MV-4-11 (cell line): ENCODE measurements around the gene LEMD2.
"Not testable (repeated sequence)": the region's sequence is repeated elsewhere in the genome, so short reads cannot be mapped to it uniquely, and the experiment has no call there.

Source experiments
- DNase-seq: peaks from one replicate; lab custom pipeline; 2025; lab: John Stamatoyannopoulos, UW

Gene LEMD2

GRCh38 chr6:33788694-33789549, at the start of gene LEMD2:
Gene LEMD2 (minus strand): TSS chr6:33789130. CDS start chr6:33789116, 14 bp downstream.
- DNase-seq: peak; percentile 83

DNA sequence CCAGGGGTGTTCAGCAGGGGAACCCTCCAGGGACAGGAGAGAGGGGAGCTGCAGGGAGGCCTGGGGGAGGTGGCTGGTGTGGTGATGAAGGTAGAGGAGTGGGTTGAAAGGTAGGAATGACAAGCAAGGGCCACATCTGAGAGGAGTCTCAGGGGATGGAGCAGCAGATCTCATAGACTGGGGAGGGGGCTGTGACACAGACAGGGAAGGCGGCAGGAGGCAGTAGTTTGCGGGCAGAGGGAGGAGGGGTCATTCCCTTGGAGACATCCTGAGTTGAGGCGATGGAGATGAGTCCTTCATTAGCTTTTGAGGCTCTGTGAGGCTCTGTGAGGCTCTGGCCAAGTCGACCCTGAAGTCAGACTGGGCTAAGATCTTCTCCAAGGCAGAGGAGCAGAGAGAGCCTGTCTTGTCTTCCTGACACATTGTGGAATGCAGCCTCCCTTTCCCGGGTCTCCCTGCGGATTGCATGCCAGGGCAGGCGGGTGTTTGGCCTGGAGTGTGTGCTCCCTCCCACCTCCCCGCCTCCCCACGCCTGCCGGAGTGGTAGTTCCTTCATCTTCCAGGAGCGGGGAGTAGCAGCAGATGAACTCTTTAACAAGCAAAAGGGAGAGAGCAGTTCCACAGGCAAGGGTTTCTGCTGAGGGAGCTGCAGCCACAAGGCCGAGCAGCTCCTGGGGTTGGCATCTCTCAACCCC, 49.2 kb upstream of the LEMD2 start:
- no peak for DNase-seq

DNA sequence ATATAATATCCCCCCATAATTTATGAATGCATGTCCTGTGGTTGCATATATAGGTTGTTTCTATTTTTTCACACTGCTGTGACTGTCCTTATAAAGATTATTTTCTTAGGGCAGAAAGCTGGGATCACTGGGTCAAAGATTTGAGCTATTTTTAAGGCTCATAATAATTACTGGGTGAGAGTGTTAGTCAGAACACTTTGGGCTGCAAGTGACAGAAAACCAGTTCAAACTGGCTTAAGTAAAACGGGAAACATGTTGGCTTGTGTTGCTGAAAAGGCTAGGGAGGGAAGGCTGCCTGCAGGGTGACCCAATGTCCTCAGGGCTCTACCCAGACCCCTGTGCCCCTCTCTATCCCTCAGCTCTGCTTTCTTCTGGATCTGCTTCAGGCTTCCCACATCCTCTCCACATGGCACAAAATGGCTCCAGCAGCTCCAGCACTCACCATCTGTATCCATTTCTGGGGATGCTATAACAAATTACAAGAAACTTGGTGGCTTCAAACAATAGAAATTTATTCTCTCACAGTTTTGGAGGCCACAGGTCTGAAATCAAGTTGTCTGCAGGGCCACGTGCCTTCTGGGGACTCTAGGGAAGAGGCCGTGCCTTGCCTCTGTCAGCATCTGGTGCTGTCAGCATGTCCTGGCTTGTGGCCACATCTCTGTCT, 48.0 kb upstream of the LEMD2 start:
- peak; percentile 24 for DNase-seq

DNA sequence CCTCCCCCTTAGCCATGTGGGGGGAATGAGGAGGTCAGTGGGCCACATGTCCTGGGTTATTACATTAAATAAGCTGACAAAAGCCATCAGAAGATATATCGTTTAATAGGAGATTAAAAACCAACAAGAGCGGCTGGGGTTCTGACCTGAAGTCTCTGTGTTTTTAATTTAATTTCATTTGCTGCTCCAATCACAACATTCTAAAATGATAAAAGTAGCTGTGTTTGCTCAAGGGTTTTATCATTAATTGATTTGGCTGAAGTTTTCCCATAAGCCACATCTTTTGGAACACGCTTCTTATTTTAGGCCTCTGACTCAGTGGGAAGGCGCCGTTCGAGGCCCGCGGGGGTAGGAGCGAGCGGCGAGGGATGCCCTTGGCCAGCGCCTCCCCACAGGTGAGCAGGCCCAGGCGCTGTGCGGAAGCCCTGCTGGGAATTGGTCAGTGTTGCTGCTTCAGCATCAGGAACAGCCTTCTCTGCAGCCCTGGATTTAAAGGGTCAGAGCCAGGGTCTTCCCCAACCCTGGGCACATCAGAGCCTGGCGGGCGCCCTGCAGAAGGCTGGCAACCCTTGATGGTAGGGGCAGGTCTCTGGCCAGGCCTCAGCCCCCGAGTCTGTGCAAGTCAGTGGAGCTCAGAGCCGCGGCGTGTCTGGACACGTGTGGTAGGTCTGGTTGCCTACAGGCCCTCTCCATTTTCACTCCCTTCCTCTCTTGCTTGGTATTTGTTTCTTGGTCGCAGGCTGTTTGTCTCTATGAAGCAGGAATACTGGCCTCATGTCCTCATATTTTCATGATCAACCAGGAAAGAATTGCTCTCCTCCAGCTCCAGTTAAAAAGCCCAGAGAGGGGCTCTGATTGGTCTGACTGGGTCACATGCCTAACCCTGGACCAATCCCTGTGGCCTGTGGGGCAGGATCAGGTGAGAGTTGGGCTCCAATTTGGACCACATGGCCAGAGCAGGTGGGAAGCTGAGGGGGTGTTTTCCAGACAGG, 45.8 kb upstream of the LEMD2 start:
- no peak for DNase-seq

DNA sequence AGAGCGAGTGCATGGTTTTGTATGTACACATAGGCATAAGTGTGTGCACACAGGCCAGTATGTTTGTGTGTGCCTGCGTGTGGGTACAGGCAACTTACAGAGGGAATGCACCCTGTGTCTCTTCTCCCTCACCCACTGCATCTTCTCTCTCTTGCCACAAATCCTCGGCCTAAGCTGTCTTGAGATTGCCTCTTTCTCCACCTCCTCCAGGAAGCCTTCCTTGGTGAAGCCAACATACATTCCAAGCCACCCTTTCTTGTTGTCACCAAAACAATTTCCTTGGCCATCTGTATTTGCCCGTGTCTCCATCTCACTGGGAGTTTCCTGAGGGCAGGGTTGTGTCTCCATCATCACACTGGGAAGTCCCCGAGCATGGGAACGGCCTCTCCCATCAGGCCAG, 44.7 kb upstream of the LEMD2 start:
- DNase-seq: no peak

GRCh38 chr6:33832831-33833230, 43.9 kb upstream of the LEMD2 start:
- not testable (repeated sequence) for DNase-seq

- DNase-seq: not testable (repeated sequence)
These were observed 42.8 kb upstream of the LEMD2 start for GRCh38 chr6:33831725-33832124.

- DNase-seq: no peak
These were observed 41.8 kb upstream of the LEMD2 start for GRCh38 chr6:33830635-33831240.

DNA sequence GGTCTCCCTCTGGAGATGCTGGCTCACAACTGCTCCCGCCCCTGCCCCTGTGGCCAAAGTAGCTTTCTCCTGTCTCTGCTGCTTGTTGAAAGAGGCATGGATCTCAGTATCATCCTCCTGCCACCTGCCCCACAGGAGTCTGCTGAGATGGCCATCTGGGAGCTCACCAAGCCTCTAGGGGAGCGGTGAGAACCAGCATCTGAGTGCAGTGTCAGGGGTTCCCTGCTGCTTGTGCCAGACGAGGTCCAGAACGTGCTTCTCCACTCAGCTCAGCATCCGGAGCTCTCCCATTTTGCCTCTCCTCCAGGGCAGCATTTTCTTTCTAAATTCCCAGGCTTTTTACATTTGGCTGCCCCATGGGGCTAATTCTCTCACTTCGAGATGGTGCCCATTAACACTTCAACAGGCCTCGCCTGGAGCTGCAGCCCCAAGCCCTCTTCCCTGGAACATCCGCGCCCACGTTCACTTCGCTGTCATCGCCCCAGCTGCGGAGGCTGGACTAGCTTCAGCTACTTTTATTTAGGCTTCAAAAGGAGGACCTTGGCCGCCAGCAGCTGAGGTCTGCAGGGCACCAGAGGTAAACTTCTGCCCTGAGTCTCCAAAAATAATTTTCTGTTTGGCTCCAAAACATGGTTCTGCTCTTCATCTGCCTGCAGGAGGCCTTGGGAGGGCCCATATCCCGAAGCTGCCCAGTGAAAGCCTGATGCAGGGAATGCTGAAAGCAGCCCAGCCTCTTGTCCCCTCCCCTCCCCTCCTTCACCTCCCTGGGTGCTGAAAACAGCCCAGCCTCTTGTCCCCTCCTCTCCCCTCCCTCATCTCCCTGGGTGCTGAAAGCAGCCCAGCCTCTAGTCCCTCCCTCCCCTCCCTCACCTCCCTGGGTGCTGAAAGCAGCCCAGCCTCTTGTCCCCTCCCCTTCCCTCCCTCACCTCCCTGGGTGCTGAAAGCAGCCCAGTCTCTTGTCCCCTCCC, 40.1 kb upstream of the LEMD2 start:
- no peak for DNase-seq

GRCh38 chr6:33828452-33828763, 39.5 kb upstream of the LEMD2 start:
- DNase-seq: no peak

- no peak for DNase-seq
These were observed 38.9 kb upstream of the LEMD2 start for GRCh38 chr6:33827546-33828451.

- DNase-seq: no peak
These were observed 37.6 kb upstream of the LEMD2 start for GRCh38 chr6:33826537-33826936.

DNA sequence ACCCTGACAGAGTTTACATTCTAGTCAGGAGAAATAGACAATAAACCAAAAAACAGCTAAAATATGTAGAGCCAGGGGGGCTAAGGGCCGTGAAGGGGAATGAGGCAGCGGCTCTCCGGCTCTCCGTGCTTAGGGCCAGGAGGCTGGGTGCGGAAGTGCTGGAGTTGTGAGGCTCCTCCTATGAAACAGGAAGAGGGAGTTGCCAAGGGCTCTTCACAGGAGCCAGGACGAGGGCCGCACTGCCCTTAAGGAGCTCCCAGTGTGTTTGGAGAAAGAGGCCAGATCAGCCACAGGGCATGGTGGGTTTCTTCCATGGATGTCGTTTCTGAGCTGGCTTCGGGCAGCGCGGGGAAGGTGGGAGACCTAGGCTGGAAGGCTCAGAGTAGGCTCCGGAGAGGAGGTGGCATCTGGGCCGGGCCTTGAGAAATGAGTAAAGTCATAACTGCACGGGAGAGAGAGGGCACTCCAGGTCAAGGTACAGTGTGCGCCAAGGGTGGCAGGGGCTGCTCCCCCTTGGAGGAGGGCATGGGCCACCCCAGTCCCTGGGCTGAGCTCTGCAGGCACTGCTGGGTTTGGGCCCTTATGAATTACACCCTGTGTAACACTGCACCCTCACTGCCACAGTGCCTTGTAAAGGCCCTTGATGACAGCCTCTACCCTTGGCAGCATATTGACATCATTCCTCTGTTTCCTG, 35.7 kb upstream of the LEMD2 start:
- DNase-seq: peak; percentile 24

GRCh38 chr6:33823806-33824205, 34.9 kb upstream of the LEMD2 start:
- DNase-seq: no peak

GRCh38 chr6:33822575-33823395, 33.9 kb upstream of the LEMD2 start:
- peak; percentile 12 for DNase-seq

DNA sequence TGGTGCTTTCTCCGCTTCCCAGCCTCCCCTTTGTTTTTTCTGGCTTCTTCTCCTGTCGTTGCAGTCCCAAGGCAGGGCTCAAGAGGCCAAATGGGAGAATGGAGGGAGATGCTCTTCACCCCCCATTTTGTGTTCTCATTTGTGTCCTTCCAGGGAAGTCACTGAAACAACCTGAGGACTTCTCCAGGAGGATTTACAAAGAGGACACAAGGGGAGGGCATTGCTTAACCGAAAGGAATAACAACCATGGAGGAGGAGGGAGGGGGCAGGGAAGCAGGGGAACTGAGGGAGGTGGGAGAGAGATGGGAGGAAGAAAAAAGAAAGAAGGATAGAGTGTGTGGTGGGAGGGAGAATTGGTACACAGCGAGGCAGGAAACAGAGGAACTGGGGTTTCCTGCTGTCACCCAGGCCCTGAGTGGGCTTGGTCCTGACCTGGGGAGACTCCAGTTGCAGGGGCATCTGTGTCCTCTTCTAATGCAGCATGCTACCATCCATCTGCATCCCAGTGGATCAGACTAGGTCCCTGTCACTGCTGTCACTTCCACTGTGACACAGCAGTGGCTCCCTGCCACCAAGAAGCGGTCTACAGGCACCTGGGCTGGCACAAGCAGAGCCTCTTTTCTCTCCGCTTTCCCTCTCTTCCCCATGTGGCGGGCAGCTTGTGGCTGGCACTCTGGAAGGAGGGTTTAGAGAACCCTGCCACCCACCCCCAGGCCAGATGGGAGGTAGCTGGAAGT, 32.0 kb upstream of the LEMD2 start:
- no peak for DNase-seq

- no peak for DNase-seq
These were observed 31.3 kb upstream of the LEMD2 start for GRCh38 chr6:33820243-33820642.
